ENCODE results near the gene C1QL1. TPM values are rescaled to one million over a fixed set of nuclear protein-coding genes. Genes with fewer than 3 reads are reported as not detected.

C1QL1 gene
- total RNA-seq, 2 donors from 2014 or later, result 2.3 to 2.9 TPM

DNA sequence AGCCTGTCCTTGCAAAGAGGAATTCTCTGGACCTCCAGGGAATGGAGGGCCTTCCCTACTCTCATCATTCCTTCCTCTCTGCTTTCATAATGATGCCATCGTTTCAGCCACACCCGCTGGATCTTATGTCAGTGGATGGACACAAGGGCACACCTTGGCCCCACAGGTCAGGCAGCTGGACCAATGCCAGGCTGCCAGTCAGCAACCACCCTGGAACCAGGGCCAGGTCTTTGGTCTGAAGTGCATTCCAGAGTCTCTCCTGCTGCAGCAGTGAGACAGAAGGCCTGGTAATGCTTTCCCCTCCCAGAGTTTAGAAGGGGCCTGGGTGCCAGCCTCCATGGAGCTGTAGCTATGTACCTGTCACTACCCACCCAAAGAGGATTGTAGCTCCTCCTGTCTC, 7.4 kb downstream of the C1QL1 start:
- Histone ChIP-seq H3K27ac (no peak overlapping the region), H3K27me3 (peaks cover 0 to 10% of the 10 kb centered on the region in 2 donors), H3K4me1 (peaks cover 4% of the 10 kb centered on the region), H3K36me3 (replicated peaks in 1 of 2; ENCODE audit: insufficient read depth in 1 of 2, low read depth in 2 of 2) (no peaks in the 10 kb centered on the region), H3K9me3 (no peaks in the 10 kb centered on the region), H3K4me3 (no peak overlapping the region)
- 44% methylated on average over 2 of the region's 2 CpGs for WGBS, 2 donors
- TF ChIP-seq, protein P1, sequence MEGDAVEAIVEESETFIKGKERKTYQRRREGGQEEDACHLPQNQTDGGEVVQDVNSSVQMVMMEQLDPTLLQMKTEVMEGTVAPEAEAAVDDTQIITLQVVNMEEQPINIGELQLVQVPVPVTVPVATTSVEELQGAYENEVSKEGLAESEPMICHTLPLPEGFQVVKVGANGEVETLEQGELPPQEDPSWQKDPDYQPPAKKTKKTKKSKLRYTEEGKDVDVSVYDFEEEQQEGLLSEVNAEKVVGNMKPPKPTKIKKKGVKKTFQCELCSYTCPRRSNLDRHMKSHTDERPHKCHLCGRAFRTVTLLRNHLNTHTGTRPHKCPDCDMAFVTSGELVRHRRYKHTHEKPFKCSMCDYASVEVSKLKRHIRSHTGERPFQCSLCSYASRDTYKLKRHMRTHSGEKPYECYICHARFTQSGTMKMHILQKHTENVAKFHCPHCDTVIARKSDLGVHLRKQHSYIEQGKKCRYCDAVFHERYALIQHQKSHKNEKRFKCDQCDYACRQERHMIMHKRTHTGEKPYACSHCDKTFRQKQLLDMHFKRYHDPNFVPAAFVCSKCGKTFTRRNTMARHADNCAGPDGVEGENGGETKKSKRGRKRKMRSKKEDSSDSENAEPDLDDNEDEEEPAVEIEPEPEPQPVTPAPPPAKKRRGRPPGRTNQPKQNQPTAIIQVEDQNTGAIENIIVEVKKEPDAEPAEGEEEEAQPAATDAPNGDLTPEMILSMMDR (IDR thresholded peaks at IDR 0.05), result no peak
- TF ChIP-seq POLR2A (IDR thresholded peaks at IDR 0.05), result no peak
- intact Hi-C loops (cut with DNase I), result no loop called here
- DNase-seq, result no peak
- no peak for ATAC-seq

DNA sequence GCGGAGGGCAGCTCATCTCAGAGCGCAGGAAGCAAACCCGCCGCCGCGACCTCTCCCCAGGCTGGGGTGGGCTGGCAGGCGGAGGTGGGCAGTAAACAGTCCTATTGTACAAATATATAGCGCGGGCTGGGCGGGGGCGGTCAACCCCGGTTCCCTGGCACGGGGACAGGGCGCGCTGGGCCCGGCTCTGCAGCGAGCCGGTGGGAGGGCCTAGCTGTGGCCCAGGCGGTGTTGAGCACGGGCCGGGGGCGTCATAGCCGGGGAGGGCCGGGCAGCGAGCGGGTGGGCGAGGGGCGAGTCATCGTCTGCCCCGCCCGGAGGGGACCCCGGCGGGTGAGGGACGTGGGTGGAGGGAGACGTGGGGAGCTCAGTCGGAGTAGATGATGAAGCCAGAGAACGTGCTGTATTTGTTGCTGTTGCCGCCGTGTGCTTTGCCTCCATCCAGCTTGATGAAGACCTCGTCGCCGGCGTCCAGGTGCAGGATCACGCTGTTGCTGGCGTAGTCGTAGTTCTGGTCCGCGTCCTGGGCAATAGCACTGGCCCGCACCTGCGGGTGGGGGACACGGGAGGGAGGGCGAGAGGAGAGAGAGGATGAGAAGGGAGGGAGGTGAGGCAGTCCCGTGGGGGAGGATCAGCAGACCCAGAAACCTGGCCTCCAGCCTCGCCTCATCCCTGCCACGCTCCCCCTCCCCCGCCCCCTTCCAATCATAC, 8.1 kb downstream of the C1QL1 start:
- Histone ChIP-seq H3K27ac (no peak overlapping the region), H3K9me3 (no peaks in the 10 kb centered on the region), H3K36me3 (replicated peaks in 1 of 2; ENCODE audit: insufficient read depth in 1 of 2, low read depth in 2 of 2) (no peaks in the 10 kb centered on the region), H3K27me3 (peaks cover 0 to 6% of the 10 kb centered on the region in 2 donors), H3K4me3 (no peak overlapping the region), H3K4me1 (peaks cover 4% of the 10 kb centered on the region)
- TF ChIP-seq, protein P1 (IDR thresholded peaks at IDR 0.05), result no peak
- TF ChIP-seq POLR2A (IDR thresholded peaks at IDR 0.05), result no peak
- WGBS, 2 donors, result 28 to 50% methylated on average over 16 to 43 of the region's 56 CpGs
- intact Hi-C loops (cut with DNase I), result no loop called here
- DNase-seq (no peak), ATAC-seq (no peak)

GRCh38 chr17:44956998-44957981, 10.8 kb downstream of the C1QL1 start:
- peaks cover 4% of the 10 kb centered on the region for H3K4me1 ChIP-seq
- no peak overlapping the region for H3K27ac ChIP-seq
- whole genome bisulfite sequencing, 2 donors, result 49 to 63% methylated on average over 6 to 8 of the region's 8 CpGs
- H3K9me3 ChIP-seq, result no peaks in the 10 kb centered on the region
- no peaks in the 10 kb centered on the region for H3K36me3 ChIP-seq (replicated peaks in 1 of 2; ENCODE audit: insufficient read depth in 1 of 2, low read depth in 2 of 2)
- TF ChIP-seq, protein P1 (IDR thresholded peaks at IDR 0.05), result no peak
- TF ChIP-seq POLR2A (IDR thresholded peaks at IDR 0.05), result no peak
- intact Hi-C loops (cut with DNase I), result no loop called here
- ATAC-seq (no peak), DNase-seq (no peak)
- no peak overlapping the region for H3K4me3 ChIP-seq
- peaks cover 0 to 6% of the 10 kb centered on the region in 2 donors for H3K27me3 ChIP-seq

GRCh38 chr17:44955674-44956425, 12.3 kb downstream of the C1QL1 start:
- intact Hi-C loops (cut with DNase I), result no loop called here
- DNase-seq (no peak), ATAC-seq (no peak)
- H3K9me3 ChIP-seq, result no peaks in the 10 kb centered on the region
- TF ChIP-seq POLR2A (IDR thresholded peaks at IDR 0.05), result no peak
- TF ChIP-seq, protein P1 (IDR thresholded peaks at IDR 0.05), result no peak
- peaks cover 0 to 6% of the 10 kb centered on the region in 2 donors for H3K27me3 ChIP-seq
- no peak overlapping the region for H3K27ac ChIP-seq
- no peak overlapping the region for H3K4me3 ChIP-seq
- peaks cover 4% of the 10 kb centered on the region for H3K4me1 ChIP-seq
- 49 to 54% methylated on average over 7 to 8 of the region's 8 CpGs for WGBS, 2 donors
- no peaks in the 10 kb centered on the region for H3K36me3 ChIP-seq (replicated peaks in 1 of 2; ENCODE audit: insufficient read depth in 1 of 2, low read depth in 2 of 2)

All from body of pancreas (tissue), 4 donors.